HG03432 (cell line): ENCODE results near the gene GABRR3.
A peak's percentile ranks its signal among the peaks of the same experiment; 100 is the strongest.

Experiments used
- ATAC-seq: cut with Tn5 transposase; IDR thresholded peaks from one replicate; pipeline ENCODE4 v1.9.1; 2021; ENCODE audit warnings: mild to moderate bottlenecking, moderate library complexity; ENCODE audit not compliant: unreplicated experiment

The GABRR3 gene

GRCh38 chr3:97959872-97960271, 75.2 kb downstream of the GABRR3 start:
- no peak for ATAC-seq

DNA sequence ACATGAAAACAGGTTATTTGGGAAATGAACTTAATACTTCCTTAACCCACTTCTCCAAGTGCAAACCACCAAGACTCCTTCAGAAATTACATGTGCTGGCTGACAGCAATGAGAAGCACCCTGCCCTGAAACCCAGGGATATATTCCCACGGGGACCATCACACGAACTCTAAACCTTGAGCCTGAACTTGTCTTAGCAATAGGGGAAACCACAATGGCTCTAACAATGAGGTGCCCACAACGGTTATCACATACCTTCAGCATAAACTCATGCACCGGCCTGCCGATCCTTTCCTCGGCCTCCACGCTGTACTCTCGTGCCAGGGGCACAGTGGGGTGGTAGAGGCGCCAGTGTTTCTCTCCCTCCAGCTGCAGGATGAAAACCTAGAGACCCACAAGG, 76.3 kb downstream of the GABRR3 start:
- ATAC-seq = no peak

- ATAC-seq = no peak
These were observed 76.7 kb downstream of the GABRR3 start for GRCh38 chr3:97958396-97958795.

- ATAC-seq = no peak
These were observed 77.4 kb downstream of the GABRR3 start for GRCh38 chr3:97957617-97958311.

DNA sequence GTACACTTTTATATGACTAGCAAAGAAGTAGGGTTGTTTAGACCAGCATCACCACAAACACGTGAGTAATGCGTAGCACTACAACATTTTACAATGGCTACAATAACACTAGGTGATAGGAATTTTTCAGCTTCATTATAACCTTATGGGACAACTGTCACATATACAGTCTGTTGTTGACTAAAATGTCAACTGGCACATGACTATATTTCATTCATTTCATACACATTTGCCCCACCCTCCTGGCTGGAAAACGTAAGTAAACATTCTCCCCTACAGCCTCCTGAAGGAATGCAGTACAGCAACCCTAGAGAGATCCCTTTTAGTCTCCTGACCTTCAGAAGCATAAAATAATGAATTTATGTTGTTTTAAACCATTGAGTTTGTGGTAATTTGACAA, 79.1 kb downstream of the GABRR3 start:
- no peak for ATAC-seq

GRCh38 chr3:97954228-97954827, 80.8 kb downstream of the GABRR3 start:
- ATAC-seq = peak; percentile 44

- ATAC-seq = no peak
These were observed 82.2 kb downstream of the GABRR3 start for GRCh38 chr3:97952872-97953271.

GRCh38 chr3:97952280-97952679, 82.8 kb downstream of the GABRR3 start:
- no peak for ATAC-seq

GRCh38 chr3:97950360-97950759, 84.8 kb downstream of the GABRR3 start:
- no peak for ATAC-seq

- no peak for ATAC-seq
These were observed 85.4 kb downstream of the GABRR3 start for GRCh38 chr3:97949743-97950142.

DNA sequence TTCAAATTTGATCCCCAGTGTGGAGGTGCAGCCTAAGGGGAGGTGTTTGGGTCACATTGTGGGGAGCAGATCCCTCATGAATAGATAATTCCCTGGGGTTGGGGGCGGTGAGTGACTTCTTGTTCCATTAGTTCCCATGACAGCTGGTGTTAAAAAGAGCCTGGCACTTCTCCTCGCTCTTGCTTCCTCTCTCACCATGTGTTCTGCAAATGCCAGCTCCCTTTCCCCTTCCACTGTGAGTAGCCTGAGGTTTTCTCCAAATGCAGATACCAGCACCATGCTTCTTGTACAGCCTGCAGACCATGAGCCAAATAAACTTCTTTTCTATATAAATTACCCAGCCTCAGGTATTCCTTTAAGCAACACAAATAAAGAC, 86.0 kb downstream of the GABRR3 start:
- ATAC-seq = no peak

- no peak for ATAC-seq
These were observed 86.6 kb downstream of the GABRR3 start for GRCh38 chr3:97948351-97949109.

DNA sequence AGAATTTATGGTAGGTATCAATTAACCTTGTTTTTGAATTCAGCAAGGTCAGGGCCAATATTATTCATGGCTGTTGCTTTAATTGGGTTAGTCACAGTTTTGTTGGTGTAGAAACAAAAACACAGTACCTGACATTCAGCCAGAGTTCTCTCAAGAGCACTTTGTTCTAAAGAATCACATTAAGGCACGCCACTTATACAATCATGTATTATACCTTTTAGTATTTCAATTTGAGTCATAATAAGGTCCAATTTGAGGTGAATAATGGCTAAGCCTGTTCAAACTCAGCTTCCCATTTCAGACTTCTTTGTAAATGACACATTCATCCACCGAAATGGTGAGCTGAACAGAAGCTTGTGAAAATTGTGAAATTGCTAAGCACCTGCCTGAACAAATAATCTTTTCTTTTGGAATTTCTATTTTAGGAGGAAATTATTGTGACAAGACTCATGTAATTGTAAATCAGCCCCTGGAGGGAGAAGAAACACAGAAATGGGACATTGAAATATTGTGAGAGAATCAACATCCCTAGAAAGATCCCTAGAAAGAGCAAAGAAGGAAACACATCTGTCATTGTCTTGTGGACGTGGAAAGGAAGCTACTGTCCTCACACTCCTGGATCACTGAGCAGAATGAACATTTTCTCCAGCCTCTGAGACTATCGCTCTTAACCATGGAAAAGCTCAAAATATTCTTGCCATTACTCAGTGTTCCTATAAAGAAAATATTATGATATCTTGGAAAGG, 92.1 kb downstream of the GABRR3 start:
- ATAC-seq = no peak

DNA sequence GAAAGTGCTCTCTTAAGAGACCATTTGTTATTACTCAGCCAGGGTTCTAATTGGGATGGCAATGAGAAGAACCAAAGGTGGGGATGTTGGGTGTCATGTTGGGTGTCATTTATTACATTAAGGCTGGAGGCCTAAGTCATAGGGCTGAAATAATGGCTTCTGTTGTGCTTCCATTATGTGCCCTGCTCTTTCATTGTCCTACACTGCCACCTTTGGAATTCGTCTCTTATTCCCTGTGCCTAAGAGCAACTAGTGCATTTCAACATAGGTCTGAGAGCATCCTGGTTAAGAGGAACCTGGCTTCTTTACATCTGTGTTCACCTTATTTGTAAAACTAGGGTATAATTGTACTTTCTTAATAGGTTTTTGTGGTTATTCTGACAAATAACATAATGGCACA, 95.1 kb downstream of the GABRR3 start:
- ATAC-seq = no peak

DNA sequence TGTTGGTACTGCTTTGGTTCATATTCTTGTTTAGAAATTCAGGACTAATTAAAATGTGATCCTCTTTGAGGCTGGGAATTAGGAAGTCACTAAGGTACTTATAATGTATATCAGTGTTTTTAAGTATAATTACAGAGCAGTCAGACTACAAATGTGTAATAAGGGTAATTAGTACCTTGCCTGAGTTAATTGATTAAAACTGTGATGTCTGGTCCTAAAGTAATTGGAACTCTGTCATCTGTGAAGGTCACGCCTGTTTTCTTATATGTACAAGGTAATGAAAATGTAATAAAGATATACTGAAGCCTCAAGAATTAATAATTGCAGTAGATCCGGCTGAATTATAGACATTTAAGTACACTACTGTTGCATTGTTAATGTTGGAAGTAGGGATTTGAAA, 95.7 kb downstream of the GABRR3 start:
- no peak for ATAC-seq

DNA sequence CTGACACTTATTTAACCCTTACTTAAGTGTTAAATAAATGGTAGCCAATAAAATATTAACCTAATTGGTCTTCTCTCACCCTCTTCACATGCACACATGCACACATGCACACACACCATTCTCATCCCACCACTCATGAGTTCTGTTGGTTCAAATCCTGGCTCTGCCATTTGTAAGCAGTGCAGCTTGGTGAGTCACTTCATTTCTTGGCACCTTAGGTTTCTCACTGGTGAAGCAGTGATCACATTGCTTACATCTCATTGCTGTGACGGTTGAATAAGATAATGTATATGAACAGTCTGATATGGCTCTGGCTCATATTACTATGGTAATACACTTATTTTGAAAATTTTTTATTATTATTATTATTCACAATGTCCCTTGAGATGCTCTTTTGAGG, 96.7 kb downstream of the GABRR3 start:
- no peak for ATAC-seq

DNA sequence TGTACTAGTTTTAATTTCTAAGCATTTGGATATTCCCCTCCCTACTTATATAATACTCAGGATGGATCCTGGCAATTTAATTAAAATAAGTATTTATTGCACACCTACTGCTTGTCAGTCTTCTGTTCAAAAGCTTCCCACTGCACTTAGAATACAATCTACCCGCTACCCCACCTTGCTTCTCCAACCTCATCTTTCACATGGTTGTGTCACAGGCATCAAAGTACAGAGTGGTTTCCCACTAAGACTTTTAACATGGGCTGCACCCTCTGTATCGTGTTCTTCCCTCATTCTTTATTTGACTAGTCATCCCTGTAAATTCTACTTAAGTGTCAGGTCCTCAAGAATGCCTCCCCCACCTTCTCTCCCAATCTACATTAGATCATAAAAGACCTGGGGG, 97.9 kb downstream of the GABRR3 start:
- ATAC-seq = no peak

DNA sequence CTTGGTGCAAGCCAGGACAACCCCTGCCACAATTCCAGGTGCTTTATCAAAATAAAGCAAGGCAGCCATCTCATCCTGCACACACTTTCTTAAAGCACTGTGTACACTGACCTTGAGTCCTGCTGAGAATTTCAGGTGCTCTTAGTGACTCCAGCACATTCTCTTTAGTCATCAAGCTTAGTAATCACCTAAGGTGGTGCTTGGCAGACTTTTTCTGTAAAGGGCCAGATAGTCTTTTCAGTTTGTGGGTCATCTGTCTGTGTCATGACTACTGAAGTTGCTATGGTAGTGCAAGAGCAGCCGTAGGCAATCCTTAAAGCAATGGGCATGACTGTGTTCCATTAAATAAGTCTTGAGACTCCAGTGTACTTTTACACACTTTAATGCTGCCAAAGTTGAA, 99.3 kb downstream of the GABRR3 start:
- ATAC-seq = no peak
